H1 (cell line): ENCODE data around the gene KCP. TPM values are rescaled to one million over a fixed set of nuclear protein-coding genes. Genes with fewer than 3 reads are reported as not detected.

Experiments used
- CTCF ChIA-PET: fragments of 300-600 bp; sonication (Branson Sonifier 250); formaldehyde crosslinking; loops from one replicate; lab custom pipeline; 2021; ENCODE audit not compliant: partially characterized antibody; lab: Charles Lee
- POLR2A ChIA-PET: fragments of 300-600 bp; sonication (Branson Sonifier 250); formaldehyde crosslinking; loops from one replicate; lab custom pipeline; 2021; ENCODE audit warnings: inconsistent platforms; ENCODE audit not compliant: partially characterized antibody; lab: Charles Lee
- DNase-seq, 2 experiments: peaks; one replicate each; pipeline versions ENCODE4 v3.0.0 to v3.0.0-alpha.2; 2010 to 2022; ENCODE audit warnings: low spot score in 2 of 2, low read depth in 1 of 2, mixed read lengths in 1 of 2
- FAIRE-seq: peaks from 2 replicates; lab custom pipeline; 2011; peaks lifted over from hg19 to GRCh38; lab: Jason Lieb, UNC
- H2AFZ ChIP-seq: 2 replicates; pipeline ENCODE4 v1.8.1; 2012; ENCODE audit warnings: low read length, inconsistent platforms
- H2AK5ac ChIP-seq: 2 replicates; pipeline ENCODE4 v1.6.1; 2013; ENCODE audit warnings: low read depth, low read length
- H2BK120ac ChIP-seq: replicated peaks from 2 replicates; pipeline ENCODE3; 2013; ENCODE audit warnings: low read depth, low read length, inconsistent platforms
- H2BK12ac ChIP-seq: 2 replicates; pipeline ENCODE4 v1.6.1; 2013; ENCODE audit warnings: low read depth, low read length
- H2BK15ac ChIP-seq: 2 replicates; pipeline ENCODE4 v1.6.1; 2013; ENCODE audit warnings: low read length
- H2BK20ac ChIP-seq: 2 replicates; pipeline ENCODE4 v1.6.1; 2013; ENCODE audit warnings: low read length
- H2BK5ac ChIP-seq: 2 replicates; pipeline ENCODE4 v1.6.1; 2013; ENCODE audit warnings: low read depth, low read length
- H3K14ac ChIP-seq: 2 replicates; pipeline ENCODE4 v1.6.1; 2013; ENCODE audit warnings: inconsistent platforms; ENCODE audit not compliant: insufficient read length
- H3K18ac ChIP-seq: 2 replicates; pipeline ENCODE4 v1.6.1; 2013; ENCODE audit warnings: low read length; ENCODE audit errors: extremely low read depth
- H3K23ac ChIP-seq: 2 replicates; pipeline ENCODE4 v1.6.1; 2013; ENCODE audit warnings: inconsistent platforms; ENCODE audit not compliant: insufficient read length
- H3K23me2 ChIP-seq: 2 replicates; pipeline ENCODE4 v1.6.1; 2013; ENCODE audit warnings: low read depth, low read length
- H3K27ac ChIP-seq: 2 replicates; pipeline ENCODE4 v1.6.1; 2011; ENCODE audit warnings: low read depth, low read length, inconsistent platforms
- H3K27me3 ChIP-seq, 4 experiments: replicated peaks in 1 of 4; 1 replicate in 1 of 4; 2 replicates in 3 of 4; pipeline versions ENCODE4 v1.6.1 to v1.8.1; 2011 to 2013; ENCODE audit warnings: low read length in 3 of 4, mild to moderate bottlenecking in 3 of 4, inconsistent platforms in 2 of 4, mixed read lengths in 2 of 4, moderate library complexity in 1 of 4; ENCODE audit not compliant: control insufficient read depth in 3 of 4, insufficient read depth in 3 of 4; ENCODE audit errors: extremely low read depth in 1 of 4
- H3K36me3 ChIP-seq, 4 experiments: 2 replicates each; pipeline versions ENCODE4 v1.6.1 to v1.8.1; 2011 to 2013; ENCODE audit warnings: mild to moderate bottlenecking in 4 of 4, low read length in 3 of 4, moderate library complexity in 2 of 4, control low read depth in 1 of 4, inconsistent platforms in 1 of 4; ENCODE audit not compliant: insufficient read depth in 4 of 4, control insufficient read depth in 2 of 4
- H3K4ac ChIP-seq: replicated peaks from 2 replicates; pipeline ENCODE3; 2013; ENCODE audit warnings: low read length, low read depth, mixed read lengths, inconsistent platforms; ENCODE audit not compliant: insufficient read length
- H3K4me1 ChIP-seq, 4 experiments: replicated peaks in 1 of 4; 1 replicate in 1 of 4; 2 replicates in 3 of 4; pipeline versions ENCODE4 v1.6.1 to v1.8.1; 2011 to 2013; ENCODE audit warnings: low read length in 3 of 4, inconsistent platforms in 2 of 4, mixed read lengths in 1 of 4; ENCODE audit not compliant: insufficient read depth in 4 of 4, control insufficient read depth in 3 of 4
- H3K4me2 ChIP-seq, 2 experiments: 2 replicates each; pipeline versions ENCODE4 v1.6.1 to v1.8.1; 2011 to 2013; ENCODE audit warnings: low read depth in 2 of 2, low read length in 2 of 2, control low read depth in 1 of 2, inconsistent platforms in 1 of 2, mild to moderate bottlenecking in 1 of 2; ENCODE audit not compliant: insufficient read depth in 1 of 2
- H3K4me3 ChIP-seq, 4 experiments: fragments of 200-600, 300-600 bp in 1 of 4; sonication (generic), shearing (Covaris generic), sonication (Bioruptor Twin) in 1 of 4; 2 replicates each; pipeline versions ENCODE4 v1.5.1 to v1.8.1; 2011 to 2016; ENCODE audit warnings: low read length in 4 of 4, low read depth in 3 of 4, control low read depth in 2 of 4, inconsistent platforms in 2 of 4, mild to moderate bottlenecking in 2 of 4, mixed read lengths in 1 of 4, moderate library complexity in 1 of 4; ENCODE audit not compliant: insufficient read depth in 2 of 4; ENCODE audit errors: extremely low read depth in 1 of 4
- H3K56ac ChIP-seq: replicated peaks from 2 replicates; pipeline ENCODE3; 2013; ENCODE audit warnings: low read depth, mild to moderate bottlenecking, mixed read lengths, low read length, inconsistent platforms; ENCODE audit not compliant: insufficient read length
- H3K79me1 ChIP-seq: 2 replicates; pipeline ENCODE4 v1.6.1; 2013; ENCODE audit warnings: low read depth, low read length, control low read depth
- H3K79me2 ChIP-seq, 2 experiments: 2 replicates each; pipeline versions ENCODE4 v1.6.1 to v1.8.1; 2012 to 2013; ENCODE audit warnings: low read length in 2 of 2, mild to moderate bottlenecking in 2 of 2, inconsistent platforms in 1 of 2; ENCODE audit not compliant: insufficient read depth in 2 of 2, control insufficient read depth in 1 of 2
- H3K9ac ChIP-seq, 4 experiments: replicated peaks in 1 of 4; 1 replicate in 1 of 4; 2 replicates in 3 of 4; pipeline versions ENCODE4 v1.6.1 to v1.8.1; 2011 to 2013; ENCODE audit warnings: low read depth in 3 of 4, low read length in 3 of 4, control low read depth in 2 of 4, mild to moderate bottlenecking in 2 of 4, moderate library complexity in 2 of 4, inconsistent platforms in 1 of 4; ENCODE audit errors: extremely low read depth in 1 of 4
- H3K9me3 ChIP-seq, 2 experiments: 2 replicates each; pipeline versions ENCODE4 v1.6.1 to v1.8.1; 2012 to 2013; ENCODE audit warnings: mild to moderate bottlenecking in 2 of 2, moderate library complexity in 2 of 2, control low read depth in 1 of 2, inconsistent platforms in 1 of 2, low read depth in 1 of 2, low read length in 1 of 2, mixed read lengths in 1 of 2; ENCODE audit not compliant: insufficient read depth in 2 of 2
- H4K20me1 ChIP-seq, 2 experiments: replicated peaks in 1 of 2; 2 replicates each; pipeline versions ENCODE3 to v1.8.1; 2011 to 2013; ENCODE audit warnings: inconsistent platforms in 2 of 2, low read length in 2 of 2, mild to moderate bottlenecking in 1 of 2; ENCODE audit not compliant: insufficient read depth in 2 of 2, control insufficient read depth in 1 of 2
- H4K5ac ChIP-seq: 2 replicates; pipeline ENCODE4 v1.6.1; 2013; ENCODE audit warnings: low read length, low read depth, mixed read lengths, inconsistent platforms; ENCODE audit not compliant: insufficient read length
- H4K8ac ChIP-seq: 2 replicates; pipeline ENCODE4 v1.8.0; 2013; ENCODE audit warnings: mild to moderate bottlenecking, moderate library complexity, low read length, inconsistent platforms; ENCODE audit not compliant: insufficient read depth; ENCODE audit errors: extremely low read depth
- H4K91ac ChIP-seq: replicated peaks from 2 replicates; pipeline ENCODE3; 2013; ENCODE audit warnings: low read length, mixed read lengths, inconsistent platforms; ENCODE audit not compliant: insufficient read length
- BACH1 ChIP-seq: IDR thresholded peaks from 2 replicates; pipeline ENCODE4 v1.6.1; 2012; ENCODE audit warnings: low read length, improper control_type of control experiment
- EGR1 ChIP-seq: IDR thresholded peaks from 2 replicates; pipeline ENCODE4 v1.6.1; 2011; ENCODE audit warnings: low read depth, low read length, borderline replicate concordance
- EZH2 ChIP-seq: fragments of 200-600 bp; sonication (generic); IDR thresholded peaks from 2 replicates; pipeline ENCODE4 v1.7.1; 2012; ENCODE audit warnings: low read depth, mild to moderate bottlenecking, moderate library complexity, low read length, inconsistent platforms; ENCODE audit not compliant: severe bottlenecking
- HDAC6 ChIP-seq: IDR thresholded peaks from one replicate; pipeline ENCODE4 v1.7.1; 2012; ENCODE audit warnings: low read depth, mild to moderate bottlenecking, inconsistent platforms, low read length, moderate library complexity
- MAX ChIP-seq: IDR thresholded peaks from 2 replicates; pipeline ENCODE4 v1.6.1; 2012; ENCODE audit warnings: inconsistent platforms
- NRF1 ChIP-seq: IDR thresholded peaks from 2 replicates; pipeline ENCODE4 v1.6.1; 2011; ENCODE audit warnings: mild to moderate bottlenecking, low read depth, low read length, improper control_type of control experiment
- SIN3A ChIP-seq, 2 experiments: IDR thresholded peaks in 1 of 2; conservative IDR thresholded peaks in 1 of 2; 2 replicates each; pipeline ENCODE4 v1.6.1; 2011 to 2012; ENCODE audit warnings: low read length in 2 of 2, improper control_type of control experiment in 1 of 2, low read depth in 1 of 2, mild to moderate bottlenecking in 1 of 2
- SIRT6 ChIP-seq: IDR thresholded peaks from one replicate; pipeline ENCODE4 v1.7.1; 2012; ENCODE audit warnings: low read length, inconsistent platforms
- SRF ChIP-seq: IDR thresholded peaks from 2 replicates; pipeline ENCODE4 v1.6.1; 2011; ENCODE audit warnings: mild to moderate bottlenecking, low read depth, low read length, moderate library complexity
- SUZ12 ChIP-seq: fragments of 200-600 bp; sonication (generic); IDR thresholded peaks from 2 replicates; pipeline ENCODE4 v1.6.1; 2012; ENCODE audit warnings: mild to moderate bottlenecking, inconsistent platforms, low read length, moderate library complexity, mixed read lengths
- WGBS, 2 experiments: shearing (Covaris generic) in 1 of 2; methylation state at CpG; one replicate each; pipeline versions ENCODE4 v1.1.6 to v1.1.7; 2013 to 2015; ENCODE audit warnings: low lambda C conversion rate in 2 of 2, mixed read lengths in 2 of 2, inconsistent platforms in 1 of 2, low coverage in 1 of 2, missing lambda C conversion rate in 1 of 2; ENCODE audit not compliant: insufficient replicate concordance in 2 of 2, insufficient coverage in 1 of 2, insufficient read length in 1 of 2; ENCODE audit errors: extremely low coverage in 1 of 2, missing lambda C conversion rate in 1 of 2; 5-methylcytosine and 5-hydroxymethylcytosine counted together
- polyA plus RNA-seq, 7 experiments: library from polyadenylated mRNA; depleted of rRNA in 3 of 7; stranded (reverse) in 5 of 7; unstranded in 2 of 7; fragments of >200 nt in 5 of 7; fragments of 200-250 nt in 2 of 7; gene quantifications; 1 replicate in 5 of 7; 2 replicates in 1 of 7; 4 replicates in 1 of 7; pipeline versions ENCODE4 v1.2.1 to v1.2.3, GENCODE V29; 2011 to 2013; ENCODE audit warnings: missing spikeins in 2 of 7, mixed read lengths in 2 of 7
- total RNA-seq: library from RNA; stranded (reverse); fragmentation: NEBNext Ultra II Directional; extraction: Animal tissue kit (Norgen Biotek cat#: 25700); gene quantifications from 2 replicates; pipeline ENCODE4 v1.2.1, GENCODE V29; 2021

Gene KCP
- total and polyA plus RNA-seq, 2 of the 8 experiments (the other 6 are each of a cell fraction or from before 2014, with no cell fraction given): 1.3 to 2.0 TPM

- H3K23me2 ChIP-seq: peaks cover 14% of the 10 kb centered on the region; the same call in 1 of the 2 replicates
- no peak within 1 kb of the TSS for H2BK5ac ChIP-seq
- H4K20me1 ChIP-seq: peaks cover 0 to 3% of the 10 kb centered on the region in 2 experiments
- peaks cover 24 to 60% (median 41%) of the 10 kb centered on the region in 4 experiments for H3K27me3 ChIP-seq
- ChIA-PET POLR2A (interaction anchor here (1.6 kb wide), 1 partner anchor 10 kb away, joined by 7 read pairs; no protein-coding TSS in a partner anchor), CTCF (interaction anchor here (1.1 to 2.1 kb wide), 5 partner anchors 9 to 272 kb away, joined by 3 to 15 read pairs (median 6); no protein-coding TSS in a partner anchor)
- H3K4me1 ChIP-seq: peaks cover 0 to 7% (median 5%) of the 10 kb centered on the region in 4 experiments; a peak in 3 of 7 replicates
- no peak within 1 kb of the TSS for H2AK5ac ChIP-seq
- no peaks in the 10 kb centered on the region for H3K36me3 ChIP-seq
- H3K4me3 ChIP-seq: peak within 1 kb of the TSS; percentile 22 to 69 (median 58)
- WGBS, 2 experiments: 3% methylated on average over 80 of the region's 83 CpGs; no CpG with 5 or more reads in 1 of the 2 experiments
- DNase-seq (no peak), FAIRE-seq (no peak)
- H3K18ac ChIP-seq: peak within 1 kb of the TSS; percentile 48
- H3K56ac ChIP-seq: no peak within 1 kb of the TSS
- H4K91ac ChIP-seq: no peak within 1 kb of the TSS
- no peak within 1 kb of the TSS for H3K9ac ChIP-seq
- H3K4ac ChIP-seq: no peak within 1 kb of the TSS
- H4K5ac ChIP-seq: no peak within 1 kb of the TSS
- no peak within 1 kb of the TSS for H3K14ac ChIP-seq
- no peak within 1 kb of the TSS for H3K23ac ChIP-seq
- no peak within 1 kb of the TSS; the same call in 1 of the 2 replicates for H2BK12ac ChIP-seq
- no peaks in the 10 kb centered on the region for H3K9me3 ChIP-seq
- H4K8ac ChIP-seq: peak within 1 kb of the TSS; percentile 57
- H3K4me2 ChIP-seq: peak within 1 kb of the TSS; percentile 66 to 100
- H3K79me2 ChIP-seq: no peaks in the 10 kb centered on the region
- no peak within 1 kb of the TSS for H2BK120ac ChIP-seq
- H2BK15ac ChIP-seq: no peak within 1 kb of the TSS
- no peak within 1 kb of the TSS for H3K27ac ChIP-seq
- H3K79me1 ChIP-seq: no peaks in the 10 kb centered on the region
- peak within 1 kb of the TSS; percentile 72 for H2AFZ ChIP-seq
- no peak within 1 kb of the TSS; the same call in 1 of the 2 replicates for H2BK20ac ChIP-seq
- TF ChIP-seq MAX: no peak
- 0 out of 4 replicates have a peak, but pooled peaks of 1 of the 2 experiments have one; percentile 23 for TF ChIP-seq SIN3A (conservative IDR thresholded peaks at IDR 0.05 in 1 of 2, IDR thresholded peaks at IDR 0.05 in 1 of 2; ENCODE audit: low read depth in 1 of 2, low read length in 2 of 2)
- no peak; the same call in 1 of the 2 replicates for TF ChIP-seq EGR1
- no peak for TF ChIP-seq BACH1
- no peak for TF ChIP-seq SIRT6
- peak; percentile 79 for TF ChIP-seq EZH2
- TF ChIP-seq NRF1: peak; percentile 34; the same call in 1 of the 2 replicates
- peak; percentile 83 for TF ChIP-seq SUZ12
- no peak for TF ChIP-seq HDAC6
- no peak for TF ChIP-seq SRF
Measured at GRCh38 chr7:128937647-128938543, 27.4 kb upstream of the KCP start, which contains the start of gene IRF5. Gene IRF5 (plus strand): TSS chr7:128937927. CDS start chr7:128942082, 4,155 bp downstream.
